SK-N-SH (cell line): Measurements from ENCODE around the gene HDAC4. TPM values are rescaled to one million over a fixed set of nuclear protein-coding genes. Genes with fewer than 3 reads are reported as not detected.

ENCODE experiments used
- CTCF ChIA-PET: fragments of 300-600, 350-600 bp; formaldehyde crosslinking; extraction: SDS; loops from one replicate; lab custom pipeline; 2021; lab: Yijun Ruan, JAX
- POLR2A ChIA-PET: fragments of 350-600 bp; sonication (Branson Sonifier 250); formaldehyde crosslinking; extraction: SDS; loops from one replicate; lab custom pipeline; 2020; ENCODE audit warnings: antibody characterized with exemption, inconsistent platforms; lab: Yijun Ruan, JAX
- DNase-seq: peaks from one replicate; pipeline ENCODE4 v3.0.0; 2012
- H2AFZ ChIP-seq: fragments of 200-600 bp; sonication (generic); 2 replicates; pipeline ENCODE4 v1.8.1; 2016; ENCODE audit warnings: antibody characterized with exemption, mild to moderate bottlenecking, low read depth
- H3F3A ChIP-seq: fragments of 200-600 bp; sonication (generic); replicated peaks from 2 replicates; pipeline ENCODE3; 2016; ENCODE audit warnings: antibody characterized with exemption, mild to moderate bottlenecking; ENCODE audit not compliant: insufficient read depth
- H3K27ac ChIP-seq, 2 experiments: fragments of 200-500 bp in 1 of 2; fragments of 200-600 bp in 1 of 2; sonication (Bioruptor generic) in 1 of 2; sonication (generic), shearing (Covaris generic) in 1 of 2; 2 replicates each; pipeline versions ENCODE4 v1.5.1 to v1.6.1; 2014 to 2016; ENCODE audit warnings: low read depth in 2 of 2, inconsistent platforms in 1 of 2, low read length in 1 of 2, mild to moderate bottlenecking in 1 of 2, mixed read lengths in 1 of 2
- H3K27me3 ChIP-seq: fragments of 200-600 bp; sonication (generic), shearing (Covaris generic); 2 replicates; pipeline ENCODE4 v1.6.1; 2016; ENCODE audit warnings: mixed run types; ENCODE audit not compliant: insufficient read depth
- H3K36me3 ChIP-seq, 2 experiments: fragments of 200-500 bp in 1 of 2; fragments of 200-600 bp in 1 of 2; sonication (Bioruptor generic) in 1 of 2; sonication (generic) in 1 of 2; replicated peaks in 1 of 2; 2 replicates each; pipeline versions ENCODE3 to v1.5.1; 2014 to 2016; ENCODE audit warnings: low read length in 1 of 2, mild to moderate bottlenecking in 1 of 2; ENCODE audit not compliant: insufficient read depth in 2 of 2, control insufficient read depth in 1 of 2
- H3K4me1 ChIP-seq, 2 experiments: fragments of 200-500 bp in 1 of 2; fragments of 200-600 bp in 1 of 2; sonication (Bioruptor generic) in 1 of 2; sonication (generic), shearing (Covaris generic) in 1 of 2; 2 replicates each; pipeline versions ENCODE4 v1.5.1 to v1.6.1; 2014 to 2016; ENCODE audit warnings: low read depth in 1 of 2, low read length in 1 of 2, mixed run types in 1 of 2; ENCODE audit not compliant: insufficient read depth in 2 of 2, control insufficient read depth in 1 of 2
- H3K4me2 ChIP-seq: fragments of 200-600 bp; sonication (generic), shearing (Covaris generic); 2 replicates; pipeline ENCODE4 v1.6.1; 2017; ENCODE audit warnings: mixed run types
- H3K4me3 ChIP-seq, 2 experiments: fragments of 200-500 bp in 1 of 2; fragments of 200-600 bp in 1 of 2; sonication (Bioruptor generic) in 1 of 2; sonication (generic), shearing (Covaris generic) in 1 of 2; 2 replicates each; pipeline versions ENCODE4 v1.5.1 to v1.8.1; 2014 to 2016; ENCODE audit warnings: low read depth in 2 of 2, inconsistent platforms in 1 of 2, low read length in 1 of 2, mild to moderate bottlenecking in 1 of 2, mixed read lengths in 1 of 2, moderate library complexity in 1 of 2
- H3K79me2 ChIP-seq: fragments of 200-600 bp; sonication (generic); 2 replicates; pipeline ENCODE4 v1.8.1; 2017; ENCODE audit warnings: mild to moderate bottlenecking; ENCODE audit not compliant: insufficient read depth
- H3K9ac ChIP-seq: fragments of 200-600 bp; sonication (generic); 2 replicates; pipeline ENCODE4 v1.6.1; 2017; ENCODE audit warnings: mixed run types
- H3K9me2 ChIP-seq: fragments of 200-600 bp; sonication (generic); 2 replicates; pipeline ENCODE4 v1.6.1; 2017; ENCODE audit warnings: mixed run types
- H3K9me3 ChIP-seq: fragments of 200-600 bp; sonication (generic); 2 replicates; pipeline ENCODE4 v1.6.1; 2017; ENCODE audit warnings: mixed run types, mild to moderate bottlenecking, moderate library complexity
- H4K20me1 ChIP-seq: fragments of 200-600 bp; sonication (generic); 2 replicates; pipeline ENCODE4 v1.6.1; 2017; ENCODE audit warnings: mild to moderate bottlenecking, mixed run types; ENCODE audit not compliant: insufficient read depth
- CTCF ChIP-seq: fragments of 200-600 bp; sonication (generic); IDR thresholded peaks from 2 replicates; pipeline ENCODE4 v1.6.1; 2017; ENCODE audit warnings: antibody characterized with exemption, mild to moderate bottlenecking, moderate library complexity
- EP300 ChIP-seq, 2 experiments: IDR thresholded peaks; 2 replicates each; pipeline versions ENCODE4 v1.4.0 to v1.6.1; 2012; ENCODE audit warnings: borderline replicate concordance in 1 of 2, low read depth in 1 of 2, low read length in 1 of 2
- FOSL2 ChIP-seq: IDR thresholded peaks from 2 replicates; pipeline ENCODE4 v1.4.0; 2012; ENCODE audit warnings: low read depth, mild to moderate bottlenecking, moderate library complexity, borderline replicate concordance
- FOXM1 ChIP-seq: IDR thresholded peaks from 2 replicates; pipeline ENCODE4 v1.4.0; 2012; ENCODE audit warnings: low read depth, mild to moderate bottlenecking
- GATA2 ChIP-seq: sonication (generic); formaldehyde crosslinking; IDR thresholded peaks from 2 replicates; pipeline ENCODE4 v1.5.0; 2020; ENCODE audit warnings: mild to moderate bottlenecking, missing genetic modification reagents
- IRF3 ChIP-seq: fragments of 150-350 bp; IDR thresholded peaks from 2 replicates; pipeline ENCODE4 v1.6.1; 2016; ENCODE audit warnings: mild to moderate bottlenecking, low read depth, low read length
- NRF1 ChIP-seq: IDR thresholded peaks from 2 replicates; pipeline ENCODE4 v1.6.1; 2012; ENCODE audit warnings: low read depth, mild to moderate bottlenecking, low read length
- POLR2AphosphoS5 ChIP-seq: IDR thresholded peaks from 2 replicates; pipeline ENCODE4 v1.6.1; 2012; ENCODE audit warnings: low read depth, low read length
- RFX5 ChIP-seq: IDR thresholded peaks from 2 replicates; pipeline ENCODE4 v1.6.1; 2012; ENCODE audit warnings: mild to moderate bottlenecking, improper control_type of control experiment, low read length
- RXRA ChIP-seq: IDR thresholded peaks from 2 replicates; pipeline ENCODE4 v1.4.0; 2012; ENCODE audit warnings: low read depth, mild to moderate bottlenecking, borderline replicate concordance
- SIN3A ChIP-seq: IDR thresholded peaks from 2 replicates; pipeline ENCODE4 v1.6.1; 2012; ENCODE audit warnings: low read depth, mild to moderate bottlenecking, low read length, moderate library complexity, borderline replicate concordance
- TEAD4 ChIP-seq: IDR thresholded peaks from 2 replicates; pipeline ENCODE4 v1.4.0; 2012; ENCODE audit warnings: mild to moderate bottlenecking, borderline replicate concordance; ENCODE audit not compliant: insufficient read depth
- WGBS: methylation state at CpG from one replicate; pipeline ENCODE4 v1.1.6; 2017; ENCODE audit warnings: low lambda C conversion rate; 5-methylcytosine and 5-hydroxymethylcytosine counted together
- polyA plus RNA-seq, 3 experiments: library from polyadenylated mRNA; depleted of rRNA; stranded (reverse); fragments of >200 nt; gene quantifications; 2 replicates each; pipeline ENCODE4 v1.2.3, GENCODE V29; 2012

Gene HDAC4
- polyA plus RNA-seq, 1 of the 3 experiments (the other 2 are of a cell fraction), result 5.5 TPM

DNA sequence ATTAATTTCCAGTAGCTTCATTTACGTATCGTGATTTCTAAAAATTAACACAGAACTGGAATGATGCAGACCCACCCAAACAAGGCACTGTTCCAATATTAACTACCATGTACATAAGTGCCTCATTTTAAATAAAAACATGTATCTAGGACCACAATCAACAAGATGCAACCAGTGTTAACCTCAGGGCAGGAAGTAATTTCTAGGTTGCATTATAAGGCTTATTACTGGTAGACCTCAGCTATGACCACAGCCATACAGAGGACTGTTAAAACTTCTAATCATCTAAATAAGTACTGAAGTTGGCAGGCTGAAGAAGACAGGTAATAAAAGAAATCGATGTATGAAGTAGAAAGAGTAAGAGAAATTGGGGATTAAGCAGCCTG is 262.9 kb downstream of the HDAC4 start (continued):
- TF ChIP-seq IRF3, result no peak
- TF ChIP-seq RXRA, result no peak
- no peak for TF ChIP-seq GATA2 (CRISPR knock-in tag)

- no peak overlapping the region for H3K27ac ChIP-seq
- H3K36me3 ChIP-seq, result peaks cover 0 to 39% of the 10 kb centered on the region in 2 experiments
- H3K4me1 ChIP-seq, result no peaks in the 10 kb centered on the region
- no peaks in the 10 kb centered on the region for H3K9me3 ChIP-seq
- no peak overlapping the region for H2AFZ ChIP-seq
- ChIA-PET CTCF (interaction anchor here (0.7 kb wide), 1 partner anchor 31 kb away, joined by 3 read pairs; no protein-coding TSS in a partner anchor), POLR2A (no interaction called here)
- no peaks in the 10 kb centered on the region for H4K20me1 ChIP-seq
- H3F3A ChIP-seq, result no peaks in the 10 kb centered on the region
- WGBS, result 96% methylated on average over 19 of the region's 26 CpGs
- DNase-seq, result no peak
- no peaks in the 10 kb centered on the region for H3K79me2 ChIP-seq
- H3K4me2 ChIP-seq, result no peak overlapping the region
- no peak overlapping the region for H3K9ac ChIP-seq
- H3K27me3 ChIP-seq, result no peaks in the 10 kb centered on the region
- H3K4me3 ChIP-seq, result no peak overlapping the region
- TF ChIP-seq FOSL2 (no peak), POLR2AphosphoS5 (no peak), CTCF (no peak), FOXM1 (no peak), TEAD4 (no peak), EP300 (IDR thresholded peaks at IDR 0.05; ENCODE audit: borderline replicate concordance in 1 of 2, low read depth in 1 of 2, low read length in 1 of 2) (no peak), RFX5 (no peak)
- H3K9me2 ChIP-seq, result no peaks in the 10 kb centered on the region
Measured at GRCh38 chr2:239137165-239137897, 263.5 kb downstream of the HDAC4 start.

DNA sequence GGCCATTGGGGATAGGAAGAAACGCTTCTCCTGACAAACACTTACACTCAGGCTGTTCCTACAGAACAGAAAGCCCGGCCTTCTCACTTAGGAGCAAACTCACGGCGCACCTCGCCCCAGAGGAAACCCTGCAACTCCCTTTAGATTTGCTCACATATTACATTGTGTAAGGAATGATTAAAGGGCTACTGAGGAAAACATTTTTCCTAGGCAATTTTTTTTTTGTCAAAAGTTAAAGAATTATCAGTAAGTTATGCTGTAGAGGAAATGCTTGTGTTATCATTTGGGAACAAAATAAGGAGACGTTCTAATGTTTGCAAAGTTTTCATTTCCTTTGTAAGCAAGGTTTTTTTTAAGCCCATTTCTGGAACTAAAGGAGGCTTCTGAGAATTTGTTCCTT is 264.1 kb downstream of the HDAC4 start:
- H3K27me3 ChIP-seq, result no peaks in the 10 kb centered on the region
- no peaks in the 10 kb centered on the region for H4K20me1 ChIP-seq
- no peak overlapping the region for H3K27ac ChIP-seq
- no peak overlapping the region for H3K9ac ChIP-seq
- no peaks in the 10 kb centered on the region for H3K9me3 ChIP-seq
- no peak overlapping the region for H3K4me3 ChIP-seq
- H3K4me1 ChIP-seq, result no peaks in the 10 kb centered on the region
- DNase-seq, result no peak
- WGBS, result 97% methylated on average over 6 of the region's 6 CpGs
- H3K9me2 ChIP-seq, result no peaks in the 10 kb centered on the region
- no peaks in the 10 kb centered on the region for H3K79me2 ChIP-seq
- H3F3A ChIP-seq, result no peaks in the 10 kb centered on the region
- TF ChIP-seq RFX5, result no peak
- no peak for TF ChIP-seq SIN3A
- no peak for TF ChIP-seq FOSL2
- no peak for TF ChIP-seq NRF1
- no peak for TF ChIP-seq FOXM1
- ChIA-PET POLR2A (no interaction called here), CTCF (interaction anchor here (1.9 kb wide), 1 partner anchor 7 kb away, joined by 11 read pairs; no protein-coding TSS in a partner anchor)
- peaks cover 0 to 39% of the 10 kb centered on the region in 2 experiments for H3K36me3 ChIP-seq
- no peak overlapping the region for H2AFZ ChIP-seq
- no peak overlapping the region for H3K4me2 ChIP-seq
